Esophagus muscularis mucosa (tissue), 3 donors: ENCODE measurements around the gene GRID2.

Source experiments
- POLR2A ChIP-seq: fragments of 450-650 bp; IDR thresholded peaks from one replicate; pipeline ENCODE4 v1.6.1; 2017; ENCODE audit warnings: antibody characterized with exemption, moderate library complexity, mild to moderate bottlenecking, low read depth
- TF ChIP-seq, protein P1 (sequence below), 3 experiments: fragments of 200-600 bp in 2 of 3; fragments of 450-650 bp in 1 of 3; sonication (generic) in 2 of 3; IDR thresholded peaks; one replicate each; pipeline ENCODE4 v1.5.1; 2017 to 2019; ENCODE audit warnings: antibody characterized with exemption in 3 of 3, mild to moderate bottlenecking in 2 of 3, moderate library complexity in 1 of 3

DNA sequence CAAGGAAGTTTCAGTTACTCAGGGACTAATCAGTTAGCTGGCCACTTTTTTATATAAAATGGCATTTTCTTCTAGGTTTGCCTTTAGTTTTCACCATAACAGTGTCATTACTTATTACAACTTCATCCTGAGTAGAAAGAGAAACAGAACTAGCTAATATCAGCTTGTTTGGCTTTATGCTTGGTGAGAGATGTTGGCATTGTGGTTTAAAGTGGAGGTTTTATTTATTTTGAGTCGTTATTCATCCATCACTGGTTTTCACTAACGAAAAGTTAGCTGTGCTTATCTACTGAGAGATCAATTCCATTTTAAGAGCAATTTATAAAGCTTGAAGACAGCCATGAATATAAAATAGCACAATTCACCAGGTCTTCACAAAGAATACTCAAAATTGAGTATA is 714.5 kb downstream of the GRID2 start:
- no peak for TF ChIP-seq POLR2A
- TF ChIP-seq, protein P1, sequence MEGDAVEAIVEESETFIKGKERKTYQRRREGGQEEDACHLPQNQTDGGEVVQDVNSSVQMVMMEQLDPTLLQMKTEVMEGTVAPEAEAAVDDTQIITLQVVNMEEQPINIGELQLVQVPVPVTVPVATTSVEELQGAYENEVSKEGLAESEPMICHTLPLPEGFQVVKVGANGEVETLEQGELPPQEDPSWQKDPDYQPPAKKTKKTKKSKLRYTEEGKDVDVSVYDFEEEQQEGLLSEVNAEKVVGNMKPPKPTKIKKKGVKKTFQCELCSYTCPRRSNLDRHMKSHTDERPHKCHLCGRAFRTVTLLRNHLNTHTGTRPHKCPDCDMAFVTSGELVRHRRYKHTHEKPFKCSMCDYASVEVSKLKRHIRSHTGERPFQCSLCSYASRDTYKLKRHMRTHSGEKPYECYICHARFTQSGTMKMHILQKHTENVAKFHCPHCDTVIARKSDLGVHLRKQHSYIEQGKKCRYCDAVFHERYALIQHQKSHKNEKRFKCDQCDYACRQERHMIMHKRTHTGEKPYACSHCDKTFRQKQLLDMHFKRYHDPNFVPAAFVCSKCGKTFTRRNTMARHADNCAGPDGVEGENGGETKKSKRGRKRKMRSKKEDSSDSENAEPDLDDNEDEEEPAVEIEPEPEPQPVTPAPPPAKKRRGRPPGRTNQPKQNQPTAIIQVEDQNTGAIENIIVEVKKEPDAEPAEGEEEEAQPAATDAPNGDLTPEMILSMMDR (IDR thresholded peaks at IDR 0.05): no peak
